ENCODE results near the gene IRS2.

IRS2 gene

GRCh38 chr13:109756778-109757177 lies 29.6 kb downstream of the IRS2 start:
- in situ Hi-C loops (cut with MboI; ENCODE audit: low sequenced_read_pairs) = no loop called here

- in situ Hi-C loops (cut with MboI; ENCODE audit: low sequenced_read_pairs) = no loop called here
These were observed 30.4 kb downstream of the IRS2 start for GRCh38 chr13:109755997-109756396.

- in situ Hi-C loops (cut with MboI; ENCODE audit: low sequenced_read_pairs) = no loop called here
These were observed 30.8 kb downstream of the IRS2 start for GRCh38 chr13:109755551-109755950.

- in situ Hi-C loops (cut with MboI; ENCODE audit: low sequenced_read_pairs) = no loop called here
These were observed 34.9 kb downstream of the IRS2 start for GRCh38 chr13:109751477-109751876.

- in situ Hi-C loops (cut with MboI; ENCODE audit: low sequenced_read_pairs) = no loop called here
These were observed 36.1 kb downstream of the IRS2 start for GRCh38 chr13:109750221-109750775.

- in situ Hi-C loops (cut with MboI; ENCODE audit: low sequenced_read_pairs) = no loop called here
These were observed 37.0 kb downstream of the IRS2 start for GRCh38 chr13:109749365-109749764.

GRCh38 chr13:109748677-109749076 lies 37.7 kb downstream of the IRS2 start:
- in situ Hi-C loops (cut with MboI; ENCODE audit: low sequenced_read_pairs) = no loop called here

GRCh38 chr13:109747524-109747923 lies 38.9 kb downstream of the IRS2 start:
- in situ Hi-C loops (cut with MboI; ENCODE audit: low sequenced_read_pairs) = no loop called here

GRCh38 chr13:109746364-109746763 lies 40.0 kb downstream of the IRS2 start:
- in situ Hi-C loops (cut with MboI; ENCODE audit: low sequenced_read_pairs) = no loop called here

GRCh38 chr13:109745702-109746101 lies 40.7 kb downstream of the IRS2 start:
- in situ Hi-C loops (cut with MboI; ENCODE audit: low sequenced_read_pairs) = no loop called here

GRCh38 chr13:109745060-109745459 lies 41.3 kb downstream of the IRS2 start:
- in situ Hi-C loops (cut with MboI; ENCODE audit: low sequenced_read_pairs) = no loop called here

- in situ Hi-C loops (cut with MboI; ENCODE audit: low sequenced_read_pairs) = no loop called here
These were observed 41.8 kb downstream of the IRS2 start for GRCh38 chr13:109744512-109745051.

GRCh38 chr13:109743706-109744453 lies 42.5 kb downstream of the IRS2 start:
- in situ Hi-C loops (cut with MboI; ENCODE audit: low sequenced_read_pairs) = no loop called here

GRCh38 chr13:109741966-109742365 lies 44.4 kb downstream of the IRS2 start:
- in situ Hi-C loops (cut with MboI; ENCODE audit: low sequenced_read_pairs) = no loop called here

- in situ Hi-C loops (cut with MboI; ENCODE audit: low sequenced_read_pairs) = no loop called here
These were observed 45.7 kb downstream of the IRS2 start for GRCh38 chr13:109740721-109741120.

- in situ Hi-C loops (cut with MboI; ENCODE audit: low sequenced_read_pairs) = no loop called here
These were observed 46.3 kb downstream of the IRS2 start for GRCh38 chr13:109740121-109740520.

- in situ Hi-C loops (cut with MboI; ENCODE audit: low sequenced_read_pairs) = no loop called here
These were observed 48.1 kb downstream of the IRS2 start for GRCh38 chr13:109738298-109738746.

GRCh38 chr13:109737606-109738005 lies 48.8 kb downstream of the IRS2 start:
- in situ Hi-C loops (cut with MboI; ENCODE audit: low sequenced_read_pairs) = no loop called here

GRCh38 chr13:109737046-109737573 lies 49.3 kb downstream of the IRS2 start:
- in situ Hi-C loops (cut with MboI; ENCODE audit: low sequenced_read_pairs) = no loop called here

- in situ Hi-C loops (cut with MboI; ENCODE audit: low sequenced_read_pairs) = no loop called here
These were observed 50.9 kb downstream of the IRS2 start for GRCh38 chr13:109735436-109735966.

- in situ Hi-C loops (cut with MboI; ENCODE audit: low sequenced_read_pairs) = no loop called here
These were observed 52.2 kb downstream of the IRS2 start for GRCh38 chr13:109734002-109734785.
